Testis (tissue), 2 donors: ENCODE results near the gene FGR.

Experiments
- CTCF ChIP-seq, 3 experiments: fragments of 450-650 bp in 2 of 3; fragments of 200-600 bp in 1 of 3; sonication (generic) in 1 of 3; IDR thresholded peaks; one replicate each; pipeline ENCODE4 v1.5.1; 2016 to 2019; ENCODE audit warnings: antibody characterized with exemption in 3 of 3, mild to moderate bottlenecking in 2 of 3, moderate library complexity in 1 of 3
- POLR2A ChIP-seq: fragments of 450-650 bp; IDR thresholded peaks from one replicate; pipeline ENCODE4 v1.6.1; 2017; ENCODE audit warnings: antibody characterized with exemption, mild to moderate bottlenecking, moderate library complexity

- TF ChIP-seq POLR2A (no peak), CTCF (IDR thresholded peaks at IDR 0.05) (no peak)
Observed at GRCh38 chr1:27571439-27572018, 63.5 kb downstream of the FGR start.
